HG03045 (cell line): Measurements from ENCODE around the gene RPAIN.
"Not testable (repeated sequence)": the region's sequence is repeated elsewhere in the genome, so short reads cannot be mapped to it uniquely, and the experiment has no call there.

Source experiments
- ATAC-seq: cut with Tn5 transposase; IDR thresholded peaks from one replicate; pipeline ENCODE4 v1.9.1; 2021; ENCODE audit warnings: mild to moderate bottlenecking, moderate library complexity; ENCODE audit not compliant: unreplicated experiment

Gene RPAIN

GRCh38 chr17:5429191-5429887 lies 9.4 kb downstream of the RPAIN start:
- no peak for ATAC-seq

- ATAC-seq, result no peak
Observed at GRCh38 chr17:5430413-5430999, 10.5 kb downstream of the RPAIN start.

- ATAC-seq, result not testable (repeated sequence)
Observed at GRCh38 chr17:5431234-5431633, 11.3 kb downstream of the RPAIN start.

GRCh38 chr17:5431949-5432556 lies 12.1 kb downstream of the RPAIN start:
- ATAC-seq, result no peak

GRCh38 chr17:5434984-5435383 lies 15.0 kb downstream of the RPAIN start:
- no peak for ATAC-seq

- not testable (repeated sequence) for ATAC-seq
Observed at GRCh38 chr17:5435781-5436315, 15.9 kb downstream of the RPAIN start.

GRCh38 chr17:5437721-5438317 lies 17.8 kb downstream of the RPAIN start:
- no peak for ATAC-seq

- peak; percentile 91 for ATAC-seq
Observed at GRCh38 chr17:5438716-5439445, 18.9 kb downstream of the RPAIN start, which contains the start of gene C1QBP. C1QBP (minus strand) TSS chr17:5439155; CDS start chr17:5439073, 82 bp downstream.

GRCh38 chr17:5439446-5439764 lies 19.4 kb downstream of the RPAIN start:
- no peak for ATAC-seq

- no peak for ATAC-seq
Observed at GRCh38 chr17:5443728-5444127, 23.7 kb downstream of the RPAIN start.

GRCh38 chr17:5444209-5444608 lies 24.2 kb downstream of the RPAIN start:
- no peak for ATAC-seq

GRCh38 chr17:5446786-5447185 lies 26.8 kb downstream of the RPAIN start:
- no peak for ATAC-seq

GRCh38 chr17:5464717-5465507 lies 44.9 kb downstream of the RPAIN start:
- no peak for ATAC-seq

GRCh38 chr17:5466295-5466694 lies 46.3 kb downstream of the RPAIN start:
- no peak for ATAC-seq

- ATAC-seq, result no peak
Observed at GRCh38 chr17:5467416-5467815, 47.4 kb downstream of the RPAIN start.

- peak; percentile 32 for ATAC-seq
Observed at GRCh38 chr17:5468075-5468473, 48.1 kb downstream of the RPAIN start.

- no peak for ATAC-seq
Observed at GRCh38 chr17:5472511-5472910, 52.5 kb downstream of the RPAIN start.

- no peak for ATAC-seq
Observed at GRCh38 chr17:5473906-5474305, 53.9 kb downstream of the RPAIN start.

GRCh38 chr17:5478992-5479391 lies 59.0 kb downstream of the RPAIN start:
- ATAC-seq, result no peak

- no peak for ATAC-seq
Observed at GRCh38 chr17:5480962-5481361, 61.0 kb downstream of the RPAIN start.
